ENCODE data around the gene TET3.
"Not testable (repeated sequence)": the region's sequence is repeated elsewhere in the genome, so short reads cannot be mapped to it uniquely, and the experiment has no call there.

GRCh38 chr2:73940066-73940465, 44.6 kb upstream of the TET3 start:
- TF ChIP-seq CTCF (IDR thresholded peaks at IDR 0.05; ENCODE audit: poor library complexity, severe bottlenecking); EP300 (conservative IDR thresholded peaks at IDR 0.05; ENCODE audit: poor library complexity, severe bottlenecking); POLR2AphosphoS5 (IDR thresholded peaks at IDR 0.05); EZH2 (IDR thresholded peaks at IDR 0.05; ENCODE audit: borderline replicate concordance, insufficient read depth, low read length, poor library complexity, severe bottlenecking); SMC3 (conservative IDR thresholded peaks at IDR 0.05; ENCODE audit: poor library complexity): not testable (repeated sequence)
